DMS114 treated with DMSO at 0.1 percent for 48 hours (cell line): ENCODE results near the gene ENOX1.

Experiments used
- DNase-seq: peaks from one replicate; lab custom pipeline; 2025; ENCODE audit not compliant: unreplicated experiment; lab: John Stamatoyannopoulos, UW

The ENOX1 gene

DNA sequence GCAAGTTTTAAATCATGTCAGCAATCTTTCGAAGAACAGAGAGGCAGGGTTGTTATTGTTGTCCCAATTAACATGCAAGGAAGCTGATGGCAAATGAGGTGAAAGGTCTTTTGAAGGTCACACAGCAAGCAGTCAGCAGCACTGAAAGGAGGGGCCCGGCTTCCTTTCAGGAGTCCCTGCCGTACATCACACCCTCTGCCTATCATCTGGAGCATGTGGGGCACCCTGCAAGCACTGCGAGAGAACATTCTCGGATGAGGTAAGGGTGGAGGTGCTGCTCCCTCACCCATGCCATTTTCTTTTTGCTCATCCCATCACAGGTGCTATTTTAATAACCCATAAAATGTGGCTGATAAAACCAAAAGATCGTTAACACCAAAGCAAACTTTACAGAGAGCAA, 111.2 kb downstream of the ENOX1 start:
- no peak for DNase-seq

- DNase-seq: no peak
These were observed 116.8 kb downstream of the ENOX1 start for GRCh38 chr13:43669964-43670363.

GRCh38 chr13:43669101-43669500, 117.7 kb downstream of the ENOX1 start:
- DNase-seq: no peak

- DNase-seq: no peak
These were observed 120.4 kb downstream of the ENOX1 start for GRCh38 chr13:43666403-43666802.

- DNase-seq: no peak
These were observed 121.4 kb downstream of the ENOX1 start for GRCh38 chr13:43665388-43665787.

DNA sequence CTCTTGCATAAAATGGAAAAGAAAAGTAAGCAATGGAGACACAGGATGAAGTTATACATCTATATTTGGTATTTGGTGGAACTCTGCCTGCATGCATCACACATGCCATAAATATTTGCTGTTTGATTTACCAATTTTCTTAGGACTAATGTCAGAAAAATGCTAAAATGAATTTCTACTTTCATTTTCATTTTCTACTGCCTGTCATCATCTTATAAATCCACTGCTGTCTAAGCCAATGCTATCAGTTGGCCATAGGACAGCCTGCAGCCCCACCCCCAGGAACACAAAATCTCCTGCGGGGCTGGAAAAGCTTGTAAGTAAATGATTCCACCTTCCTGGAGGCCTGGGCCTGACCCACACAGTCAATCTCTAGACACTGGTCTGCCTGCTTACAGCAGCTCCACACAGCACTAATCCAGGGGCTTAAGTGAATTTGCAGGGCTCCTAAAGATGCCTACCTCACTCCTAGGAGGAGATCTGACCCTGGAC, 122.0 kb downstream of the ENOX1 start:
- no peak for DNase-seq

- no peak for DNase-seq
These were observed 123.2 kb downstream of the ENOX1 start for GRCh38 chr13:43663474-43664090.

GRCh38 chr13:43662976-43663375, 123.8 kb downstream of the ENOX1 start:
- DNase-seq: no peak

- no peak for DNase-seq
These were observed 125.5 kb downstream of the ENOX1 start for GRCh38 chr13:43661161-43661830.

GRCh38 chr13:43657485-43657884, 129.3 kb downstream of the ENOX1 start:
- DNase-seq: no peak

- DNase-seq: no peak
These were observed 132.8 kb downstream of the ENOX1 start for GRCh38 chr13:43653980-43654379.

DNA sequence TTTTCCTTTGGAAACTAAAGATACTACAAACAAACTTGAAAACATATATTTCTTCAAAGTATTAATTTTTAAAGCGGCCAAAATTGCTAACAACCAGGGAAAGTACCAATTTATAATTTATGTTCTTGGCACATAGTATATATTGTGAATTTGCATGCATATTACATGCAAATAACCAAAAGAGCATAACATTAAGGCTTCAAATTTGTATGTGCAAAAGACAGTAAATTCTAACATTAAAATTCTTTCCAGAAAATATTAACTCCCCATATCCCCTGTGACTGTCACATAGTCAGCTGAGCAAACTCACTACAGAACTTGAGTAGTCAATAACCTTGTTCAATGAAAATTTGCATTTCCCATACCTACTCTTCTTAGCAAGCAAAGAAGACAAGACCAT, 133.4 kb downstream of the ENOX1 start:
- no peak for DNase-seq

GRCh38 chr13:43652760-43653159, 134.0 kb downstream of the ENOX1 start:
- no peak for DNase-seq

DNA sequence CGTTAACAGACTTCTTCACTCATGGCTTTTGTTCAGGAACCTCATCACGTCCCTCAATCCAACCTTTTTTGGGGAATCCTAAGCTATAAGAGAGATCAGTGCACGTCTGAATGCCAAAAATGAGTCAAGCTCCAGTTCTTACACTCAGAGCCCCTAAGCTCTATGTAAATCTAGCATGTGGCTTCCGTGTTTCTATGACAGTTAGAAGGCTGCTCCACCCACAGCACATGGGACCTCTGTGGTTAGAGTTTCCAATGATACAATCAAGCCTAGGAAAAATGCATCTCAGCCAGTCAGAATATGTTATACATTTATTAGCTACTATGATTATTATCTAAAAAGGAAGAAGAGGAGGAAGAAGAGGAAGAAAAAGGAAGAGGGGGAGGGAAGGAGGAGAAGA, 135.9 kb downstream of the ENOX1 start:
- DNase-seq: no peak

- no peak for DNase-seq
These were observed 138.0 kb downstream of the ENOX1 start for GRCh38 chr13:43648733-43649132.

DNA sequence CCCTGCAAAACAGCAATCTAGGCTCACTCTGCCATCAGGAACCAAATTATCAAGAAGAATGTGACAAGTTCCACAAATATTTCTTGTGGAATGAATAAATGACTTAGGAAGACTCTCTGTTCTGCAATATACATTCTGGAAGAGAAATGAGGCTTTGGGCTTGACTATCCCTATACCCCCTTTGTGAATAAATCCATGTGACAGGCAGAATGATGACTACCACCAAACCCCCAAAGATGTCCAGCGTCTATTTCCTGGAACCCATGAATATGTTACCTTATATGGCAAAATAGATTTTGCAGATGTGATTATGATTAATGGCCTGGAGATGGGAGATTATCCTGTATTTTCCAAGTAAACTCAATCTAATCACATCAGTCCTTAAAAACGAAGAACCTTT, 139.3 kb downstream of the ENOX1 start:
- DNase-seq: no peak

- DNase-seq: no peak
These were observed 146.3 kb downstream of the ENOX1 start for GRCh38 chr13:43640476-43640875.

DNA sequence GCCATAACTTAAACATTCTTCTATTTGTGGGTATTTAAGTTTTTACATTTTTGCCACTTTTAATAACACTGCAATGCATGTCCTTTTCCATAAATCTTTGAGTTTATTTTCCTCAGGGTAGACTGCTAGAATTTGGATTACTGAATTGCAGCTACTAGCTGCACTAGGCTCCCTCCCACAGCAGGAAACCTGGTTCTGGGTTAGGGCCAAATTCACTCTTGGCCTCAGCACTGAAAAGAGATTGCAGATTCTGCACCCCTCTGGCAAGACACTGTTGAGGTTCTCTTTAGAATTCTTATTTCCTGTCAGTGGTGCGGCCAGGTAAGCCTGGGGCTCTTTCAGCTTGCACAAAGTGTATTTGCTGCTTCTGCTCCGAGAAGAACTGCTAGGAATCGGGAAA, 155.7 kb downstream of the ENOX1 start:
- no peak for DNase-seq

GRCh38 chr13:43629691-43630480, 156.9 kb downstream of the ENOX1 start:
- no peak for DNase-seq

DNA sequence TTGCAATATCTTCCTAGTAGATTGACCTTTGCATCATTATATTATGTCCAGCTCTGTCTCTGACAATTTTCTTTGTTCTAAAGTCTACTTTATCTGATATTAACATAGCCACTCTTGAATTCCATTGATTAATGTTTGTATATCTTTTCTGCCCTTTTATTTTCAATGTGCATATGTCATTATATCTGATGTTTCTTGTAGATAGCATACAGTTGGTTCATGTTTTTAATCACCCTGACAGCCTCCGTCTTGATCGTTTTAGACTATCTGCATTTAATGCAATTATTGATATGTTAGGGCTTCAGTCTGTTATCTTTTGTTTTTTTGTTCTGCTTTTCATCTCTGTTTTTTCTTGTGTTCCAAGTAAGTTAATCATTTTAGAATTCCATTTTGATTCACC, 159.8 kb downstream of the ENOX1 start:
- DNase-seq: no peak

DNA sequence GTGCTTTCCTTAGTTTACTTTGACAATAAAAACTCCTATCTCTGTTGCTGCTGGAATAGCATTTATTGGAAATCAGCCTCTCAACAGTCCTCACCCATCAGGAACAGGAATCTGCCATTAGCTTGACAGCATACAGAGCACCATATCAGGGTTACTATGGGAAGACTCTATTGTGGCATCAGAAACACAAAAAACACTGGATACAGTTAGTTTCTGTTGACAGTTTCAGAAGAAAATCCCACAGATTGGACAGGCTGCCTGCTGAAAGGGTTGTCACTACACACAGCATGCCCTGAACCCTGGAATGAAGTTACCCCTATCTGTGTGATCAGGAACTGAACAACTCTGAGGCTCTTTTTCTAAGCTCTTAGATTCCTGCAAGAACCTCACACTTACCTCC, 172.7 kb downstream of the ENOX1 start:
- no peak for DNase-seq
